Astrocyte (in vitro differentiated cells and primary cell): Measurements from ENCODE around the gene LILRB3. TPM values are rescaled to one million over a fixed set of nuclear protein-coding genes. Genes with fewer than 3 reads are reported as not detected.
"Not testable (repeated sequence)": the region's sequence is repeated elsewhere in the genome, so short reads cannot be mapped to it uniquely, and the experiment has no call there.

ENCODE experiments used
- DNase-seq: peaks from one replicate; pipeline ENCODE4 v3.0.0-alpha.2; 2010; ENCODE audit warnings: low read depth
- FAIRE-seq: peaks from 2 replicates; lab custom pipeline; 2011; peaks lifted over from hg19 to GRCh38; lab: Jason Lieb, UNC
- H2AFZ ChIP-seq: 2 replicates; pipeline ENCODE4 v1.6.0; 2012; ENCODE audit warnings: low read depth, low read length, inconsistent platforms
- H3K27ac ChIP-seq: 2 replicates; pipeline ENCODE4 v1.5.1; 2011; ENCODE audit warnings: low read depth, low read length, inconsistent platforms
- H3K27me3 ChIP-seq: 2 replicates; pipeline ENCODE4 v1.6.0; 2011; ENCODE audit warnings: low read length, inconsistent platforms; ENCODE audit not compliant: insufficient read depth
- H3K36me3 ChIP-seq: 2 replicates; pipeline ENCODE4 v1.5.1; 2011; ENCODE audit warnings: low read length, inconsistent platforms; ENCODE audit not compliant: insufficient read depth
- H3K4me1 ChIP-seq: 2 replicates; pipeline ENCODE4 v1.5.1; 2011; ENCODE audit warnings: low read length, inconsistent platforms; ENCODE audit not compliant: insufficient read depth
- H3K4me2 ChIP-seq: 2 replicates; pipeline ENCODE4 v1.6.0; 2012; ENCODE audit warnings: low read length, inconsistent platforms
- H3K4me3 ChIP-seq: 2 replicates; pipeline ENCODE4 v1.5.1; 2011; ENCODE audit warnings: low read depth, mild to moderate bottlenecking, low read length, inconsistent platforms; ENCODE audit not compliant: insufficient read depth
- H3K79me2 ChIP-seq: 2 replicates; pipeline ENCODE4 v1.6.0; 2012; ENCODE audit warnings: mild to moderate bottlenecking, low read length, inconsistent platforms; ENCODE audit not compliant: insufficient read depth
- H3K9ac ChIP-seq: 2 replicates; pipeline ENCODE4 v1.6.0; 2012; ENCODE audit warnings: mild to moderate bottlenecking, low read length, inconsistent platforms
- H3K9me3 ChIP-seq: 2 replicates; pipeline ENCODE4 v1.5.1; 2012; ENCODE audit warnings: low read depth, mild to moderate bottlenecking, low read length, inconsistent platforms; ENCODE audit not compliant: insufficient read depth
- H4K20me1 ChIP-seq: 2 replicates; pipeline ENCODE4 v1.6.0; 2012; ENCODE audit warnings: low read length, inconsistent platforms; ENCODE audit not compliant: insufficient read depth
- H3K27ac Mint-ChIP-seq: one replicate; pipeline ENCODE4 v1.8.0; 2021; ENCODE audit warnings: mild to moderate bottlenecking, mixed read lengths; ENCODE audit not compliant: unreplicated experiment
- H3K27me3 Mint-ChIP-seq: one replicate; pipeline ENCODE4 v1.8.0; 2021; ENCODE audit warnings: low read depth, mixed read lengths; ENCODE audit not compliant: unreplicated experiment
- H3K36me3 Mint-ChIP-seq: one replicate; pipeline ENCODE4 v1.8.0; 2021; ENCODE audit warnings: low read depth, mixed read lengths; ENCODE audit not compliant: unreplicated experiment
- H3K4me1 Mint-ChIP-seq: one replicate; pipeline ENCODE4 v1.8.0; 2021; ENCODE audit warnings: low read depth, mixed read lengths; ENCODE audit not compliant: unreplicated experiment
- H3K4me3 Mint-ChIP-seq: one replicate; pipeline ENCODE4 v1.8.0; 2021; ENCODE audit warnings: mild to moderate bottlenecking, moderate library complexity, mixed read lengths; ENCODE audit not compliant: unreplicated experiment
- H3K9me3 Mint-ChIP-seq: one replicate; pipeline ENCODE4 v1.8.0; 2021; ENCODE audit warnings: mild to moderate bottlenecking, mixed read lengths; ENCODE audit not compliant: unreplicated experiment
- CTCF ChIP-seq: IDR thresholded peaks from 2 replicates; pipeline ENCODE4 v1.5.1; 2011; ENCODE audit warnings: low read depth, mild to moderate bottlenecking, inconsistent platforms, low read length, moderate library complexity; ENCODE audit not compliant: insufficient read depth
- EZH2 ChIP-seq: IDR thresholded peaks from 2 replicates; pipeline ENCODE4 v1.6.1; 2012; ENCODE audit warnings: mild to moderate bottlenecking, low read length, inconsistent platforms; ENCODE audit not compliant: insufficient read depth
- total RNA-seq: library from RNA; stranded (reverse); gene quantifications from 2 replicates; pipeline ENCODE4 v1.2.1, GENCODE V29; 2021

The LILRB3 gene
- total RNA-seq, 1 donor from 2014 or later: not detected

DNA sequence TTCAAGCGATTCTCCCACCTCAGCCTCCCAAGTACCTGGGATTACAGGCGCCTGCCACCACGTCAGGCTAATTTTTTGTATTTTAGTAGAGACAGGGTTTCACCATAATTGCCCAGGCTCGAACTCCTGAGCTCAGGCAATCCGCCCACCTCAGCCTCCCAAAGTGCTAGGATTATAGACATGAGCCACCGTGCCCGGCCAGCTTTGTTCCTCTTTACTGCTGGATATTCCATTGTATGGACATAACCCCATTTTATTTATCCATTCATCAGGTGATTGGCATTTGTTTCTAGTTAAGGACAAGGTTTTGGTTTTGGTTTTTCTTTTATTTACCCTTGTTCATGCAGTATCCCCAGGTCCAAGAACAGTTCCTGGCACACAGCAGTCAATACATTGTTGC, 26.3 kb downstream of the LILRB3 start:
- Histone ChIP-seq H3K9ac (no peak overlapping the region), H3K4me2 (no peak overlapping the region), H3K36me3 (peaks cover 4% of the 10 kb centered on the region), H3K9me3 (no peaks in the 10 kb centered on the region), H2AFZ (no peak overlapping the region), H3K4me3 (no peak overlapping the region), H3K27ac (no peak overlapping the region), H3K27me3 (no peaks in the 10 kb centered on the region), H3K79me2 (peaks cover 36% of the 10 kb centered on the region), H4K20me1 (peaks cover 22% of the 10 kb centered on the region), H3K4me1 (peaks cover 11% of the 10 kb centered on the region)
- no peak for FAIRE-seq
- no peaks in the 10 kb centered on the region for H3K9me3 Mint-ChIP-seq
- TF ChIP-seq EZH2 (no peak), CTCF (no peak)
- no peak overlapping the region for H3K4me3 Mint-ChIP-seq
- H3K36me3 Mint-ChIP-seq: peaks cover 10% of the 10 kb centered on the region
- no peaks in the 10 kb centered on the region for H3K27me3 Mint-ChIP-seq
- DNase-seq: no peak
- H3K27ac Mint-ChIP-seq: no peak overlapping the region
- H3K4me1 Mint-ChIP-seq: peaks cover 7% of the 10 kb centered on the region

- not testable (repeated sequence) for H3K27me3 Mint-ChIP-seq, H3K4me1 Mint-ChIP-seq, H3K36me3 Mint-ChIP-seq, H3K4me3 Mint-ChIP-seq, H3K4me3 ChIP-seq, DNase-seq, FAIRE-seq, H3K27ac ChIP-seq, H3K9me3 ChIP-seq, H3K9ac ChIP-seq, H3K27ac Mint-ChIP-seq, H3K9me3 Mint-ChIP-seq, H3K4me1 ChIP-seq, H2AFZ ChIP-seq, H3K4me2 ChIP-seq, H3K27me3 ChIP-seq, H3K36me3 ChIP-seq
- Histone ChIP-seq H4K20me1 (peaks cover 16% of the 10 kb centered on the region), H3K79me2 (peaks cover 23% of the 10 kb centered on the region)
Observed at GRCh38 chr19:54194463-54194862, 28.3 kb downstream of the LILRB3 start.

- H3K4me1 ChIP-seq: peaks cover 14% of the 10 kb centered on the region
- no peak overlapping the region for H3K27ac ChIP-seq
- no peaks in the 10 kb centered on the region for H3K9me3 Mint-ChIP-seq
- DNase-seq (no peak), FAIRE-seq (no peak)
- no peaks in the 10 kb centered on the region for H3K27me3 Mint-ChIP-seq
- peaks cover 34% of the 10 kb centered on the region for H3K79me2 ChIP-seq
- H3K4me3 Mint-ChIP-seq: peak overlapping the region; percentile 93
- no peaks in the 10 kb centered on the region for H3K9me3 ChIP-seq
- H3K36me3 Mint-ChIP-seq: peaks cover 8% of the 10 kb centered on the region
- peak overlapping the region; percentile 84 for H3K27ac Mint-ChIP-seq
- H3K9ac ChIP-seq: peak overlapping the region; percentile 18
- H3K4me2 ChIP-seq: no peak overlapping the region
- peaks cover 7% of the 10 kb centered on the region for H3K4me1 Mint-ChIP-seq
- peaks cover 3% of the 10 kb centered on the region for H3K36me3 ChIP-seq
- H2AFZ ChIP-seq: no peak overlapping the region
- no peaks in the 10 kb centered on the region for H3K27me3 ChIP-seq
- no peak for TF ChIP-seq CTCF
- no peak for TF ChIP-seq EZH2
- peaks cover 19% of the 10 kb centered on the region for H4K20me1 ChIP-seq
- H3K4me3 ChIP-seq: no peak overlapping the region
Observed at GRCh38 chr19:54193011-54193410, 29.8 kb downstream of the LILRB3 start.
